IPS-18c (cell line): Measurements from ENCODE around the gene ADCK2.
"Not testable (repeated sequence)": the region's sequence is repeated elsewhere in the genome, so short reads cannot be mapped to it uniquely, and the experiment has no call there.

Experiments
- H3K4me3 ChIP-seq: 2 replicates; pipeline ENCODE4 v1.7.0; 2013; ENCODE audit warnings: low read depth, mild to moderate bottlenecking, low read length, moderate library complexity; ENCODE audit not compliant: insufficient read depth
- H3K9me3 ChIP-seq: one replicate; pipeline ENCODE4 v1.6.1; 2013; ENCODE audit warnings: mild to moderate bottlenecking, low read length, moderate library complexity; ENCODE audit not compliant: control insufficient read depth, insufficient read depth

The ADCK2 gene

DNA sequence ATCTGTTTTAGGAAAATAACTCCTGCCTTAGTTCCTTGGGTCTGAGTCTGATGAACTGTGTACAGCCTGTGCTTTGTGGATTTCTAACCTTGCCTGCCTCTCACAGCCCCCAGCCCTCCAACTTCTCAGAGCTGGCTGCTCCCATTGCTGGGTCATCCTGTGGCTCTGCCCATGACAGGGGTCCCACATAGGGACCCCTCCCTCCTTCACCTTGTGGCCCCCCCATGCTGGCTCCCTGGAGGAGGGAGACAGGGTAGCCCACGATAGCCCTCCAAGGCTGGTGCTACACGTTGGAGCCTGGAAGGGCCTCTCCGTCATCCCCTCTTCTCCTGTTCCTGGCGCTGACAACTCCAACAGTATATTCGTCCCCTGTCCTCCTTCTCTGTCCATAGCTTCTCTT is 29.3 kb upstream of the ADCK2 start:
- Histone ChIP-seq H3K9me3 (no peaks in the 10 kb centered on the region), H3K4me3 (no peak overlapping the region)

DNA sequence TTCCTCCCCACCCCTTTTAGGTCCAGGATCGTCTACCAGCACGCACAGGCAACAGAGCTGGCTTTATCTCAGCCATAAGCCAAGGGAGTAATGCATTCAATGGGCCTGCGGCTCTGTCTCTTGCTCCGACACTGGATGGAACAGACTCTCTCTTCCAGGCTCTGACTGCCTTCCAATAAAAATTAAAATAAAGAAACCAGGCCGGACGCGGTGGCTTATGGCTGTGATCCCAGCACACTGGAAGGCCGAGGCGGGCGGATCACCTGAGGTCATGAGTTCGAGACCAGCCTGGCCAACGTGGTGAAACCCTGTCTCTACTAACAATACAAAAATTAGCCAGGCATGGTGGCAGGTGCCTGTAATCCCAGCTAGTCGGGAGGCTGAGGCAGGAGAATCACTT is 28.0 kb upstream of the ADCK2 start:
- H3K9me3 ChIP-seq, H3K4me3 ChIP-seq: not testable (repeated sequence)

DNA sequence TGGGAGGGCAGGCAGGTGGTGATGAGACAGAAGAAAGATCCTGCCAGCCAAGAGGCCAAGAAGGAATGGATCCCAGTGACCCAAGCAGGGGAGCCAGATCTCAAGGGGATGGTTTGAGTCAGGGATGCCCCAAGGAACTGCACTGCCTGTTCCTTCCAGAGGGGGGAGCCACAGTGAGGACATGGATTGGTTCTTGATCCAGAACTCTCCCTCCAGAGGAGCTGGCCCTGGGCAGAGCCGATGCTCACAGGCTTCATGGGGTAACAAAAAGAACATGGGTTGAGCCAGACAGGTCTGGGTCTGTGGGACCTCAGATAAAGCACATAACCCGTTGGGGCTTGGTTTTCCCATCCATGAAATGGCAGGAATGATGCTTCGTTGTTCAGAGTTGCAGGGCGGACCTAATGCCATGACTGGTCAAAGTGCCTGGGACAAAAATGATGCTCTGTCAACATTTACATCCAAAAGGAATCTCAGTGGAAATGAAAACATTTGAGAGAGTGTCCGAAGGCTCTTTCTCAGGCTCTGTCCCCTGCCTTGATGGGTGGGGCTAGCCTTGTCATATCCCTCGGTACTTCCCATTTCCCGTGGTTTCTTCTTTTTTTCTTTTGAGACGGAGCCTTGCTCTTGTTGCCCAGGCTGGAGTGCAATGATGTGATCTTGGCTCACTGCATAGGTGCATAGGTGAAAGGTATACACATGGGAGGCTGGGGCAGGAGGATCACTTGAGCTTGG is 27.4 kb upstream of the ADCK2 start:
- H3K9me3 ChIP-seq = no peaks in the 10 kb centered on the region

DNA sequence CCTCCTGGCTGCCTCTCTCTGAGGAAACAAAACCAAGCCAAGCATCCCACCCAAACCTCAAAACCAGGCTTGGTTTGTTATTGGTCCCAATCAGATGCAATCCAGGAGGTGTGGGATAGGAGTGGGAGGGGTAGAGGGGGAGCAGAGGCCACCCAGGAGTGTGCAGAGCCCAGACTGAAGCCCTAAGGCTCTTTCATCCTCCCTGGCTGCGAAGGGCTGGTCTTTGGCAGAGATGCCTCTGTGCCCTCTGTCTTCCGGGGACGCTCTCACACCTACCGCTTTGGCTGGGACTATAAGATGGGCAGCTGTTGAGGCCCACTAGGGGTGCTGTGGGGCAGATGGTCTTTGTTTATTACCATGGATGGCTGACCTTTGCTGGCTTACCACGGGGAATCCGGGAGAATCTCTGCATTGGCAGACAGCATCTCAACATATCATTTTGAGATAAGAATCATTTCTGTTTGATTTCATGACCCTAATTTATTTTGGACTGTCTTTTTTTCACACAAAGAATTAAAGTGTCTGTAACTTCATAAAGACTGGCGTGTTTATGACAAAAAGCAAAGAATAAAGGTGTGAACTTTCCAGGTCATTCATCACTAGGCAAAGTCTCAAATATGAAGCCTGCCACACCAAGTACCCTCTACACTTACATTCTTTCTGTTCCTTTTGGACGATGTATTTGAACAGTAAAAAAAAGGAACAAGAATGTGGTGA is 25.7 kb upstream of the ADCK2 start:
- Histone ChIP-seq H3K4me3 (no peak overlapping the region), H3K9me3 (no peaks in the 10 kb centered on the region)

More for the DNA sequence above, 27.4 kb upstream of the ADCK2 start:
- H3K4me3 ChIP-seq = no peak overlapping the region

DNA sequence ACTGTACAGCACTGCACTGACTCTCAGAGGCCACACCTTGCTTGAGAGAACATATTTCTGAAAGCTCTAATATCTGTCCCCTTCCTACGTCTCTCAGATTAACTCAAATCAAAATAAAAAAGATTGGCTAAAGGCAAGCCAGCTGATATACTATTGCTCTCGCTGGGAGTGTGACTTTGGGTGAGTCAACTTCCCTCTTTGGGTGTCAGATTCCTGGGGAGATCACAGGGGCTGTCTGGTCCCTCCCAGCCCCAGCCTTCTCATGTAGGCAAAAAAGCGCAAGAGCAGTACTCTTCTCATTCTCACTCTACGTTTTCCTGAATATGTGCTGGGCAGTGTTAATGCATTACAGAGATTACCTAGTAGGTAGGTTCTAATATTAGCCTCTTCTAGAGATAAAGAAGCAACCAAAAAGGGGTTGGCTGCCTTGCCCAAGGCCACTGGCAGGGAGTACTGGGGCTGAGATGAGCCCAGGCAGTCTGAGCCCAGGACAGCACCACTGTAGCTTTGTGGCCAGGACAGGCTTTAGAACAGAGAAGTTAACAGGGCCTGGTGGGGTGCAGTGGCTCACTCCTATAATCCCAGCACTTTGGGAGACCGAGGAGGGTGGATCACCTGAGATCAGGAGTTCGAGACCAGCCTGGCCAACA is 23.1 kb upstream of the ADCK2 start:
- no peak overlapping the region for H3K4me3 ChIP-seq
- H3K9me3 ChIP-seq = no peaks in the 10 kb centered on the region

DNA sequence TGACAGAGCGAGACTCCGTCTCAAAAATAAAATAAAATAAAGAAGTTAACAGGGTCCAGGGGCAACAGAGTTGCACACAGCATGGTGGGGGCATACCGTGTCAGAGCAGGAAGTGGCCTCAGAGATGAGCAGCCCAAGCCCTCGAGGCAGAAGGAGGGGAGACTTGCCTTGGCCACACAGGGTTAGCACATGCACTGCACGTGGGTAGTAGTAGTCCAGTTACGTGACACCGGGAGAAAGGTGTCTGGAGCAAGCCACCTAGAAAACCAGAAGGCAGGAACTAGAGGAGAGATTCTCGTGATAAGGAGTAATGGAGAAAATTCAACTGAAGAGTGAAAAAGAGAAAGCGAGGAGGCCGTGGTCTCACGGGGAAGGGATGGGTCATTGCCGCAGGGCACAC is 22.4 kb upstream of the ADCK2 start:
- Histone ChIP-seq H3K4me3 (no peak overlapping the region), H3K9me3 (no peaks in the 10 kb centered on the region)

DNA sequence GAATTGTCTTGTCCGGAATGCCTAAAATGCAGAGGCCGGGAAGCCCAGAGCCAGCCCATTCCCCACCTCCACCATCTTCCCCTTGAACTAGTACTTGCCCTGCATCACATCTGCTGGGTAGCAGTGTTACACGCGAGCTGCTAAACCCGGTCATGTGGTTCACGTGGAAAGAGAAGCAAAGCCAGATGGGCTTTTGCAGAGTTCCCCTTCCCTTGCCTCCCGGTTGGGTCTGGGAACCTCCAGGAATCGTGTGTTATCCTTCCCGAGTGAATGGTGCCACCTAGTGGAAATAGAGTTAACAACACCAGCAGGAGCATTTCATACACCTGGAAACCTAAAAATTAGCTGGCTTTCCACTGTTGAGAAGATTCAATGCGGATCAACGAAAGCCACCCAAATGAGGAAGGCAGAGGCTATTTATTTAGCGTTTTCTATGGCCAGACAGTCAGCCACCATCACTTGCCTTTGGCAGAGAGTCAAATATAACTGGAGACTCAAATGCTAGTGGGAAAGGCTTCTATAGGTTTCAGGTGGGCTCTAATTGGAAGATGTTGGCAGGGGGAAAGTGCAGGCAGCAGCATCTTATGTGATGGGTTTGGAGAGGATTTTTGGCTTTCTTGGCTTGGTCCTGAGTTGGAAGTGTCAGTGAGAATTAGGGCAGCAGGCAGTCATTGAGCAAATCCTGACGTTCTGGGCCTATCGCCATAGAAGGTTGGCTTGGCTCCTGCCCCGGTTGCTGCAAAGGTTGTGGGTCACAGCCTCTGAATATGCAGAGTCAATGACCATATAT is 19.2 kb upstream of the ADCK2 start:
- Histone ChIP-seq H3K4me3 (no peak overlapping the region), H3K9me3 (no peaks in the 10 kb centered on the region)

DNA sequence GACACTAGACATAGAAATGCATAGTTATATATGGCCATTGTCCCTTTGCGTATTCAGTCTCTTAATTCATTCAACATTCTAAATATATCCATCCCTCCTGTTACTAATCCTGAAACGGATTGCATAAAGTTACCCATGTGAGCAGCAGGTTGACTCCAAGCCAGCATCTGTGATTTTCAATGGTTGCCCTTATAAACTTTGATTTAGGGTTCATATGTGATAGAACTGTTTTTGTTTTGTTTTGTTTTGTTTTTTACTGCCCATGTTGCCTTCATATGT is 18.7 kb upstream of the ADCK2 start:
- no peaks in the 10 kb centered on the region for H3K9me3 ChIP-seq
- no peak overlapping the region for H3K4me3 ChIP-seq

DNA sequence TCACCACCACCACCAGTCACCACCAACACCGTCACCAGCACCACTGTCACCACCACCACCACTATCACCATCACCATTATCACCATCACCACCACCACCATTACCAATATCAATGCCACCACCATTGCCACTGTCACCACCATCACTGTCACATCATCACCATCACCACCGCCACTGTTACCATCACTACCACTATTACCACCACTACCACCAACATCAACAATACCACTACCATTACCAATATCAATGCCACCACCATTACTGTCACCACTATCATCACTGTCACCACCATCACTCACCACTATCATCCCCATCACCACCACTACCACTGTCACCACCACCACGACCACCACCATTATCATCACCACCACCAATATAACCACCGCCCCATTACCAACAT is 18.1 kb upstream of the ADCK2 start:
- Histone ChIP-seq H3K4me3 (no peak overlapping the region), H3K9me3 (no peaks in the 10 kb centered on the region)

DNA sequence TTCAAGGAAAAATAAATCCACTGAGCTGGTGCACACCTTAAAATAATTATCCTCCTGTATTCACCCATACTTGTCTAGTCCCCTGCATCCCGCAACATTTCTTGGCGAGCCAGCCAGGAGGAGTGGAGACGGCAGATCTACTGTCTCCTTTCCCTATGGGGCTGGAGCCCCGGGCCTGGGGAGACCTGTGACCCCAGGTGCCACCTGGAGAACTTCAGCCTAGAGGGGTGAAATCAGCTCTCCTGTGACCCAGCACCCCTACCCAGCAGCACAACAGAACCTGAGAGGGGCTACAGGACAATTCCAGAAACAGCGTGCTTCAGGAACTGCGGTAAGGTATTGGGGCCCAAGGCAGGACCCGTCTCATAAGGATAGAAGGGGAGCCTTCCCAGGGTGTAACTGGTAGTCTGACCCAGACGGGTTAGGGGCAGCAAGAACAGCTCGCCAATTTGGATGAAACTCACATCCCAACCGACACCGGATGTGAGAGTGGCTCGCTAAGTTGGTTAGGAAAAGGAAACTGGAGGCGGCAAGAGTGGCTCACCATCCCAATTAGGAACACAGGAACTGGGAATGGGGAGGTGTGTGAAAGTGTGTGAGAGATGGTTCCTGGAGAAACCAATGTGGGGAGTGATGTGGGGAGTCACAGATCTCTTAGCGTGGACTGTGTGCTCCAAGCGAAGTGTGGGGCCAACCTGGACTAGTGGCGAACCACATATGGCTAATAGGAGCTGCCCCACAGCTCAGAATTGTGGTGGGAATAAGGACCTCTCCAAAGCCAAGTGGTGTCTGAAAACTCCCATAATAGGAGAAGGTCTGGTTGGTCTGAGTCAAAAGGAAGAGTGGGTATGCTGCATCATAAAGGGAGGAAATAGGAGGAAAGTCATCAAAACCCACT is 17.0 kb upstream of the ADCK2 start:
- H3K9me3 ChIP-seq = no peaks in the 10 kb centered on the region
- H3K4me3 ChIP-seq = no peak overlapping the region

DNA sequence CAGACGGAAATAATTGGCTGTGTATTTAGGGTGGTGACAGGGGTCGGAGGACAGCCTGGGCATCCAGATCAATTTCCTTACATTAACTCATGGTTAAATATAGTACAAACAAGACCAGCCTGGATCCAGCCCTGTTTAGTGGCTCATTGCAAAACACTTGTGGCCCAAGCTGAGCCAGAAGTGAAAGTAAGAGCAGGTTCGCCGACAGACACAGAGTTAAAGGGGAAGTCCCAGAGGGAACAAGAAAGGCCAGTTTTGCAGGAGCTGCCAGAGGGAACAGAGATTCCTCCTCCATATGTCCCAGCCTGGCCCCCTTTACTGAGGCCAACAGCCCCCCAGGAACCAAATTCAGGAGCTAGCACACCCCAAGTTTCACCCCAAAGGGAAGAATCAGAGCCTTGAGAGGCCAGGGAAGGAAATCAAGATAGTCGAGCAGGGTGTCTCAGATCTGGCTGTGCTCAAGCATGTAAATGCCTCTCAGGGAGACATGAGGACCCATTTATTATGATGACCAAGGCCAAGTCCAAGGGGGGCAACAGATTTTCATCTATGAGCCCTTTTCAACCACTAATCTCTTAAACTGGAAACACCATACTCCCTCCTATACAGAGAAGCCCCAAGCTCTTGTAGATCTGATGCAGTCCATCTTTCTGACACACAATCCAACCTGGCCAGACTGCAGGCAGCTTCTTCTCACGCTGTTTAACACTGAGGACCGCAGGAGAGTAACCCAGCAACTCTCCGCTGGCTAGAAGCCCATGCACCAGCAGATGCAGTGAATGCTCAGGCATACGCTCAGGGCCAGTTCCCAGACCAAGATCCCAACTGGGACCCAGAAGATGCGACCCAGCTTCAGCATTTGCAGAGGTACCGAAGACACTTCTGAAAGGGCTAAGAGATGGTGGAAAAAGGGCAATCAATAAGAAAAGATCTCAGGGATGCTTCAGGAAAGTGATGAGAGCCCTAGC is 15.9 kb upstream of the ADCK2 start:
- Histone ChIP-seq H3K4me3 (no peak overlapping the region), H3K9me3 (no peaks in the 10 kb centered on the region)

DNA sequence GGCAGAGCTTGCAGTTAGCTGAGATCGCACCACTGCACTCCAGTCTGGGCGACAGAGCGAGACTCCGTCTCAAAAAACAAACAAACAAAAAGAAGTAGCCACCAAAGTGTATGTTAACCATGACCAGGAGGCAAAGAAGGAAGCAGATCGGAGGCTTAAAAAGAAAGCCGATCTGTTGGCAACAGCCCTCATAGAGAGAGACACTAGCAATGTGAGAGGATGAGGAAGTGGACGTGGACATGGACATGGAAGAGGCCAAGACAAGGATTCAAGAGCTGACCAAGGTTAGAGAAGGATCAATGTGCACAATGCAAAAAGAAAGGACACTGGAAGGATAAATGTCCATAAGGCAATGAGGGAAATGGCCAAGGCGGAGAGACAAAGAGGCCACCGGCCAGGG is 14.9 kb upstream of the ADCK2 start:
- Histone ChIP-seq H3K4me3 (no peak overlapping the region), H3K9me3 (no peaks in the 10 kb centered on the region)

DNA sequence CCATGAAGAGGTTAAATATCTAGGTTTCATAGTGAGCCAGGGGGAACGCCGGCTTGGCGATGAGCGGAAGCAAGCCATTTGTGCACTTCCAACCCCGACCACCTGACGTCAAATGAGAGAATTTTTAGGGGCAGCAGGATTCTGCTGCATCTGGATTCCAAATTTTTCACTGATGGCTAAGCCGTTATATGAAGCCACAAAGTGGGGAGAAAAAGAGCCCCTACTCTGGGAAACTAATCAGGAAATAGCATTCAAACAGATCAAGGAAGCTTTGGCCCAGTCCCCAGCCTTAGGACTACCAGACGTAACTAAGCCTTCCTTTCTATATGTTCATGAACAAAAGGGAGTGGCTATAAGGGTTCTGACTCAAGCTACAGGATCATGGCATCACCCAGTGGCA is 12.9 kb upstream of the ADCK2 start:
- Histone ChIP-seq H3K9me3 (no peaks in the 10 kb centered on the region), H3K4me3 (no peak overlapping the region)

DNA sequence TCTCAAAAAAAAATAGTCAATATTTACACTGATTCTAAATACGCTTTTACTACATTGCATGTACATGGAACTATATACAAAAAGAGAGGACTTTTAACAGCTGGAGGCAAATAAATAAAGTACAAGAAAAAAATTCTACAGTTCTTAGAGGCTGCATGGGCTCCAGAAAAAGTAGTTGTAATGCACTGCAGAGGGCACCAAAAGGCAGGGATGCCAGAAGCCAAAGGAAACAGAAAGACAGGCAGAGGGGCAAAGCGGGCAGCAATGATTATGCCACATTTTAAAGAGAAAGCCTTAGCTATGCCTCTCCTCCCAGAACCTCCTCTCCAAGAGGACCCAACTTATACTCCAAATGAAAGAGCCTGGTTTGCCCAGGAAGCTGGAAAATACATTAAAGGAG is 11.6 kb upstream of the ADCK2 start:
- Histone ChIP-seq H3K9me3 (no peaks in the 10 kb centered on the region), H3K4me3 (no peak overlapping the region)

DNA sequence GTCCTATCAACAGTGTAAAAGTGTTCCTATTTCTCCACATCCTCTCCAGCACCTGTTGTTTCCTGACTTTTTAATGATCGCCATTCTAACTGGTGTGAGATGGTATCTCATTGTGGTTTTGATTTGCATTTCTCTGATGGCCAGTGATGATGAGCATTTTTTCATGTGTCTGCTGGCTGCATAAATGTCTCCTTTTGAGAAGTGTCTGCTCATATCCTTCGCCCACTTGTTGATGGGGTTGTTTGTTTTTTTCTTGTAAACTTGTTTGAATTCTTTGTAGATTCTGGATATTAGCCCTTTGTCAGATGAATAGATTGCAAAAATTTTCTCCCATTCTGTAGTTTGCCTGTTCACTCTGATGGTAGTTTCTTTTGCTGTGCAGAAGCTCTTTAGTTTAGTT is 9.8 kb upstream of the ADCK2 start:
- not testable (repeated sequence) for H3K4me3 ChIP-seq, H3K9me3 ChIP-seq

DNA sequence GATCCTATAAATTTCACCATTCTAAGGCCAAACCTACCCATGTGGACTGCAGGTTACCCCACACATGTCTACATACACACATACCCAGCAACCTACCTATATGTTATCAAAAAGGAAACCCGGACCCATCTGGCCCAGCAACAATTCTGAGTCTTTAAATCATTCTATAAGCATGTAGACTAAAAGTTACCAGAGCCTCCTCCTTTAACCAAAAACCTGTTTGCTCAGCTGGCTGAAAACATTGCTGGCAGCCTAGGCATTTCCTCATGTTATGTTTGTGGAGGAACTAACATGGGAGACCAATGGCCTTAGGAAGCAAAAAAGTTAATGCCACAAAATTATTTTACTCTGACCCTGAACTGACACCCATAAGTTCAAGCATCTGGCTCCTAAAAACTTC is 5.3 kb upstream of the ADCK2 start:
- Histone ChIP-seq H3K4me3 (no peak overlapping the region), H3K9me3 (no peaks in the 10 kb centered on the region)
